Ishikawa (cell line): Measurements from ENCODE around the gene MEX3C.

Experiments used
- CEBPB ChIP-seq: IDR thresholded peaks from 2 replicates; pipeline ENCODE4 v1.6.1; 2012
- CREB1 ChIP-seq: IDR thresholded peaks from 2 replicates; pipeline ENCODE4 v1.6.1; 2012; ENCODE audit warnings: low read depth
- EGR1 ChIP-seq: IDR thresholded peaks from 2 replicates; pipeline ENCODE4 v1.6.1; 2012
- EP300 ChIP-seq: IDR thresholded peaks from 2 replicates; pipeline ENCODE4 v1.6.1; 2012; ENCODE audit warnings: borderline replicate concordance
- FOXM1 ChIP-seq: IDR thresholded peaks from 2 replicates; pipeline ENCODE4 v1.6.1; 2012; ENCODE audit warnings: low read depth, borderline replicate concordance
- MAX ChIP-seq: IDR thresholded peaks from 2 replicates; pipeline ENCODE4 v1.6.1; 2012
- NFIC ChIP-seq: IDR thresholded peaks from 2 replicates; pipeline ENCODE4 v1.6.1; 2012
- RAD21 ChIP-seq: IDR thresholded peaks from 2 replicates; pipeline ENCODE4 v1.6.1; 2012; ENCODE audit warnings: low read depth
- REST ChIP-seq: IDR thresholded peaks from 2 replicates; pipeline ENCODE4 v1.6.1; 2012; ENCODE audit warnings: low read depth, mild to moderate bottlenecking
- TAF1 ChIP-seq: IDR thresholded peaks from 2 replicates; pipeline ENCODE4 v1.6.1; 2012; ENCODE audit warnings: low read depth, mild to moderate bottlenecking
- TCF12 ChIP-seq: IDR thresholded peaks from 2 replicates; pipeline ENCODE4 v1.6.1; 2012; ENCODE audit warnings: low read depth
- TEAD4 ChIP-seq: IDR thresholded peaks from 2 replicates; pipeline ENCODE4 v1.6.1; 2012
- USF1 ChIP-seq: IDR thresholded peaks from 2 replicates; pipeline ENCODE4 v1.6.1; 2012
- YY1 ChIP-seq: IDR thresholded peaks from 2 replicates; pipeline ENCODE4 v1.6.1; 2012; ENCODE audit warnings: low read depth
- ZBTB7A ChIP-seq: IDR thresholded peaks from 2 replicates; pipeline ENCODE4 v1.6.1; 2012; ENCODE audit warnings: low read depth

MEX3C gene

GRCh38 chr18:51196811-51197660 lies 445 bp downstream of the MEX3C start:
- TF ChIP-seq CREB1 (no peak), USF1 (no peak), REST (no peak), EP300 (no peak), CEBPB (no peak), FOXM1 (no peak), TEAD4 (no peak), TCF12 (no peak), TAF1 (peak; percentile 45; the same call in 1 of the 2 replicates), EGR1 (no peak), MAX (no peak), ZBTB7A (0 out of 2 replicates have a peak, but pooled peaks have one; percentile 34), RAD21 (no peak), NFIC (no peak), YY1 (peak; percentile 65; the same call in 1 of the 2 replicates)

GRCh38 chr18:51196118-51196810 lies 1.2 kb downstream of the MEX3C start:
- no peak for TF ChIP-seq RAD21
- peak; percentile 79 for TF ChIP-seq YY1
- peak; percentile 48; the same call in 1 of the 2 replicates for TF ChIP-seq EGR1
- TF ChIP-seq ZBTB7A: peak; percentile 39; the same call in 1 of the 2 replicates

GRCh38 chr18:51195451-51196117 lies 1.9 kb downstream of the MEX3C start:
- TF ChIP-seq TCF12: no peak
- TF ChIP-seq TEAD4: 0 out of 2 replicates have a peak, but pooled peaks have one; percentile 23

GRCh38 chr18:51195086-51195450 lies 2.4 kb downstream of the MEX3C start:
- TF ChIP-seq NFIC (no peak), TAF1 (no peak)

- TF ChIP-seq USF1 (no peak), CEBPB (no peak), MAX (no peak), YY1 (no peak), REST (no peak), ZBTB7A (no peak), NFIC (no peak), RAD21 (no peak), TCF12 (no peak), EP300 (no peak), FOXM1 (no peak), TEAD4 (no peak), EGR1 (no peak), CREB1 (no peak), TAF1 (no peak)
These were observed 2.9 kb downstream of the MEX3C start for GRCh38 chr18:51194604-51195003.
